Suprapubic skin (tissue), 3 donors: Measurements from ENCODE around the gene RAB8A.

ENCODE experiments used
- CTCF ChIP-seq, 2 donors: fragments of 200-600 bp in 1 of 2; fragments of 450-650 bp in 1 of 2; sonication (generic) in 1 of 2; IDR thresholded peaks; one replicate each; pipeline ENCODE4 v1.5.1; 2016 to 2019; ENCODE audit warnings: antibody characterized with exemption in 2 of 2, mild to moderate bottlenecking in 1 of 2, moderate library complexity in 1 of 2
- EP300 ChIP-seq: sonication (generic); formaldehyde crosslinking; IDR thresholded peaks from one replicate; pipeline ENCODE4 v1.6.1; 2017; ENCODE audit warnings: antibody characterized with exemption

GRCh38 chr19:16168465-16169081, 56.9 kb downstream of the RAB8A start:
- no peak for TF ChIP-seq CTCF (IDR thresholded peaks at IDR 0.05)
- no peak for TF ChIP-seq EP300
